Astrocyte (in vitro differentiated cells and primary cell): ENCODE results near the gene SH3RF1.

Experiments
- CTCF ChIP-seq: IDR thresholded peaks from 2 replicates; pipeline ENCODE4 v1.5.1; 2011; ENCODE audit warnings: low read depth, mild to moderate bottlenecking, inconsistent platforms, low read length, moderate library complexity; ENCODE audit not compliant: insufficient read depth
- EZH2 ChIP-seq: IDR thresholded peaks from 2 replicates; pipeline ENCODE4 v1.6.1; 2012; ENCODE audit warnings: mild to moderate bottlenecking, low read length, inconsistent platforms; ENCODE audit not compliant: insufficient read depth

GRCh38 chr4:169060391-169061091, 210.2 kb downstream of the SH3RF1 start:
- no peak for TF ChIP-seq CTCF
- no peak for TF ChIP-seq EZH2
